Stimulated activated naive CD4-positive, alpha-beta T cell treated with Interleukin-2 at 50 U/mL for 16 hours (primary cell): Measurements from ENCODE around the gene ASTN2.

ENCODE experiments used
- DNase-seq: peaks from one replicate; lab custom pipeline; 2025; lab: John Stamatoyannopoulos, UW

Gene ASTN2

DNA sequence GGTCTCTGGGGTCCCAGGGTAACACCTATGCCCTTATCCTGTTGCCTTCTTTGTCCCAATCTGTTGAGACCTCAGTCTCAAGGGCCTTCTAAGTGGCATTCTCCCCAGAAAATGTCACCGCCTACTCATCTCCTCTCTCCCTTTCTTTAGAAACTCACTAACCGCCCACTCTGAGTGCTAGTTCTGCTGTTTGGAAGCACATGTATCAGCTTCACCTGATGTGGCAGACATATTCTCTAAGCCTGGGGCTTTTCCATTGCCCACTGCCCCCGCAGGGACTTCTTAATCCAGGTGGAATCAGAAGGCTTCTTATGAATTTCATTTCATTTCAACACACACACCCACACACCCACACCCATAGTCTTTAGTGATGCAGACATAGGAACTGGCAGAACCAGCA, 165.1 kb downstream of the ASTN2 start:
- DNase-seq: no peak

DNA sequence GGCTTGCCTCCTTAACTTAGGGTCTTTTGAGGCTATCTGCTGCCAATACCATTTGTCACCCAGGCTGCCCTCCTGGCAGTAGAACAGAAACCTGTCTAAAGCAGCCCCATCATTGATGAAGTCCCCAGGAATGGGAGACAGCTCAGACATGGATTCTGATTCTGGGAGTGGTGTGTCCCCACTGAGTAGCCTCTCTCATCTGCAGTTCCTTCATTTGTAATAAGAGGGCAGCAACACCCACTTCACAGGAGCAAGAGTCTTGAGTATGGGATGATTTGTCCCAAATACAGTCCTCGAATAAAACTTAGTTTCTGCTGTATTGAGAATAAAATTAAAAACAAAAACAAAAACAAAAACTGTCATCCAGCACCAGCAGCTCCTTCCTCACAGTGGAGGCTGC, 167.6 kb downstream of the ASTN2 start:
- no peak for DNase-seq

DNA sequence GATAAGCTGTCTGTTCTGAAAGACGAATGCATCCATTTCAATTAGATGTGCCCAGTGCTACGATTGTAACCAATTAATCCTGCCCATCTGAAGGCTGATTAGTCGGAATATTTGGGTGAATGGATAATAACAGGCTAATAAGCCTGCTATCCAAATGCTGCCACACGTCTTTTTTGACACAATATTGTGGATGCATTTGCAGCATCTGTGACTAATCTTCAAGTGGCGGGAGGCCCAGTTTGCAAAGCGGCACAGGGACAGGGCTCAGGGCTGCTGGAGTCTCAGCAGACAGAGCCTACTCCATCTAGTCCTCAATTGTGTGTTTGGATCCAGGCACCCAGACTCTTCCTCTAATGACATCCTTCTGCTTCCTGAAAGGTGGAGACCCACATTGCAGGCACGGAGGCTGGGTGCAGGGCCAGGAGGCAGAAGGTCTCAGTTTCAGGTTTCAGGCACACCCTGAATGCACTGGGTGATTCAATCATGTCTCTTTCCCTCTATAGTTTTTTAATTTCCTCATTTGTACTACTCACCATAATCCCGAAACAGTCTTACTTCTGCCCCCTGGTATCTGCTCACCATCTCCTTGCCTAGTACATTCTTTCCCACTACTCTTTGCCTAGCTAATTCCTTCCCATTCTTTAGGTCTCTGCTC, 169.6 kb downstream of the ASTN2 start:
- DNase-seq: no peak

DNA sequence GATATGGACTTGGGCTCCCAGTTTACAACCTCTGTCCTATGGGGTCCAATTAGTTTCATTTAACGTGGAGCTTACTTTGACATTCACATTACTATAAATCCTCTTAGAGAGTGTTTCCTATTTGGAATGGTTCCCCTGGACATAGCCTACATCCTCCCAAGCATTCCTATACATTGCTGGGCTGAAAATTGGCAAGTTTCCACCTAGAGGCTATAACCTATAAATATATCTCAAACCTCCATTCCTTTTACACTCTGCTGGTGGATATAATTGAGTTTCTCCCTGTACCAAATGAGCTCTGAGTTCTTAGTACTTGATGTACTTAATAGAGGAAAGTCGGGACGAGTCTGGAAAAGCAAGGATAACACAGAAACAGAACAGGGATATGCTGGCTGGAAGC, 172.8 kb downstream of the ASTN2 start:
- no peak for DNase-seq

- DNase-seq: no peak
These were observed 175.4 kb downstream of the ASTN2 start for GRCh38 chr9:117239428-117239827.

DNA sequence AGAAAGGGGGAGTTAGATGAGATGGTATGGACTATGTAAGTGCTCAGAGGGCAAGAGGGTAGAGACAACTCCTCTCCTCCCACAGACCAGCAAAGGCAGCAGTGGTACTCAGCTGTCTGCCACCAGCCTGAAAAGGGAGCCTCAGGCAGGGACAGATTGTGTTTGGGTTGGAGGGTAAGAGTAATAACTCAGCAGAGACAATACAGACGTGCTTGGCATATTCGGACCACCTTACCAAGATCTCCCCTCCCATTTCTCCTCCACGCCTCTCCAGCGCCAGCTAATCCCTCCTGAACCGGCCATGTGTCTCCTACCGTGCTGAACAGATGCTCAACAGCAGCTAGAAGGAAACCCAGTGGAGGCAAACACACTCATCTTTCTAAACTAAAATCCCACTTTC, 180.8 kb downstream of the ASTN2 start:
- no peak for DNase-seq

GRCh38 chr9:117233016-117233415, 181.8 kb downstream of the ASTN2 start:
- DNase-seq: no peak

DNA sequence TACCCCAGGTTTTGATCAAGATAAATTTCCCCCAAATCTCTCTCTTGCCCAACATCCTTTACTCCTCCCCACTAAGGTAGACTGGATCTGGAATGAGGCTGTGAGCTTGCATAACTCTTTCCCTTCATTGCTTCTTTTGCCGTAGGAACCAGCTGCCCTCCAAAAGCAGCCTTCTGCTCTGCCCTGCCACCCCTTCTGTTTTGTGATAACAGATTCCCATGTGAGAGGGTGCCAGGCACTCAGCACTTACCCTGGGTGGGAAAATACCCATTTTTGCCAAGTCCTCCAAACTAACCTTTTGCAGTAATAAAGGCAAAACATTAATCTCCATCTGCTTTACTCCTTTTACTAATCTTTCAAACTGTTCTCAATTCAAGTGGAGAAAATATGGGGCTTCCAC, 182.6 kb downstream of the ASTN2 start:
- no peak for DNase-seq

DNA sequence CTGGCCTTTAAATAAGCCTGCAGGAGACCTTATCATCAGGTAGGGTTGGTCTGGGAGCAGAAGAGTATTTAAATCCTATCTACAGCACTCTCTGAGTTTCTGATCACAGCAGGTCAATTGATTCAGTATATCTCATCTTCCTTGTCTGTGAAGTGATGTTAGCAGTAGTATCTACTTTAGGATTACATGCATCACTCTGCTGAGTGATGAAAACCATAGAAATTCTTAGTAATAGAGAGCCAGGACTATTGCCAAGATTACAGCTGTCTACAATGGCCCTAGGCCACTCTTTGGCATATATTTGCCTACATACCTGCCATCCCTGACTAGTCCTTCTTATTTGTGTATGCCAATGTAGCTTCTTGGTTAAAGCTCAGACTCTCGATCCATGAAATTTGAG, 183.8 kb downstream of the ASTN2 start:
- no peak for DNase-seq

- no peak for DNase-seq
These were observed 190.2 kb downstream of the ASTN2 start for GRCh38 chr9:117224695-117225094.

GRCh38 chr9:117218951-117219350, 195.9 kb downstream of the ASTN2 start:
- no peak for DNase-seq

GRCh38 chr9:117214416-117214815, 200.4 kb downstream of the ASTN2 start:
- no peak for DNase-seq

GRCh38 chr9:117211280-117211679, 203.6 kb downstream of the ASTN2 start:
- DNase-seq: no peak

DNA sequence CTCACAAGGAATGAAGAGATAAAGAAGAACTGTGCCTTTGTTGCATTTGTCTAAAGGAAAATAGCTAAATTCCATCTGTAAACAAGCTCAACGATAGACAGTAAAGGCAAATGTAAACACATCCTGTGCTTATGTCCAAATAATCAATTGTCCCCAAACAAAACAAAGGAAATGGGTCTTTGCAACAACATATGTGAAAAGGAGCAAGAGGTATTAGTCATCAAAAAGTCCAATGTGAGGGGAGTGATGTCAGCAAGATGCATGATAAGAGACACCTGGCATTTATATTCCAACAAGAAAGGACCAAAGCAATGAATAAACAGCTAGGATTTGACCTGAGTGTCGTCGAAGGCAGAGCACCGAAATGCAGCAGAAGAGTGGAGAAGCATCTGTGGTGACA, 209.1 kb downstream of the ASTN2 start:
- DNase-seq: no peak

DNA sequence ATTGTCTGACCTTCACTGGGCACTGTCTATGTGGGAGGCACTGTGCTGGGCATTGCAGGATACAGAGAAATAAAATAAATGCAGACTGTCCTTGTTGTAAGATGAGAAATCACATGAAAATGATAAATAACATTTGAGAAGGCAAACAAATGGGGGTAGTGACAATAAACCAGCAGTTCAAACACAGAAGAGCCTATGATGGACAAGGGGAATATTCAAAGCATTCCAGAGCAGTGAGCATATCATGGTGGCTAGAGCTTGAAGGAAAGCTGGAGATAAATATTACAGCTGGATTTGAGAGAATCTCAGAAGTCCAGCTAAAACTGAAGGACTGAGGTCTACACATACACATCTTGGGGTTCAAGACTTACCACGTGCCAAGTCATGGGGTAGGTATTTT, 209.9 kb downstream of the ASTN2 start:
- DNase-seq: no peak

- no peak for DNase-seq
These were observed 223.2 kb downstream of the ASTN2 start for GRCh38 chr9:117191504-117192261.

DNA sequence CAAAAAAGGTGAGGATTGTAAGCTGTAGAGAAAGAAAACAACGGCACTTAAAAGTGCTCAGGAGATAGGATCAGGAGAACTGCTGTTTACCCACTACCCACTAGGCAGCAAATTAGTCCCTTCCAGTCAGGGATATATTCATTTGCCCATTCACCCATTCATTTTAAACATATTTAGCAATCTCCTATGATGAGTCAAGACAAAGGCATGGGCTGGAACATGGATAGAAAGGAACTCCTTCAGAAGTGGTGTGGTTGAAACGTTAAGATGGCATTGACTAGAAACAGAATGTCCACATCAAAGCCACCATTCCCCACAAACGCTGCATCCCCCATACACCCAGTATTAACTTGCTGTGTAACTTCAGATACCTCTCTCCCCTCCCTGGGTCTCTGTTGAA, 225.7 kb downstream of the ASTN2 start:
- DNase-seq: no peak

GRCh38 chr9:117188394-117188793, 226.5 kb downstream of the ASTN2 start:
- no peak for DNase-seq

- DNase-seq: no peak
These were observed 227.4 kb downstream of the ASTN2 start for GRCh38 chr9:117187498-117187897.

- no peak for DNase-seq
These were observed 230.7 kb downstream of the ASTN2 start for GRCh38 chr9:117184173-117184572.

DNA sequence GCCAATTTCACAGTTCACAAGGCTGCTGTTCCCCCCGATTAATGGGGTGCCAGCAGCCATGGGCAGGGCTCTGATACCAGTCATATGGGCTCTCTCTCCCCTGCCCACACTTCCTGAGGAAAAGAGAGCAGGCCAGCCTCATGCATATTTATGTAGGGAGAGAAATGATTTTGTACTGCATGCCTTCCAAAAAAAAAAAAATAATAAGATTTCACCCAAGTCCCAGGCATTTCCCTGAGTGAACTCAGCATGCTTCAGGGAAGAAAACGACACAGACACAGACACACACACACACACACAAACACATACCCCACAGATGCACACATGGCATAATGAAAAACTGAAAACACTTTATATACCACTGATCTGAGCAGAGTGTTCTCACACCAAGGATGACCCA, 232.8 kb downstream of the ASTN2 start:
- DNase-seq: no peak

GRCh38 chr9:117180896-117181445, 233.9 kb downstream of the ASTN2 start:
- no peak for DNase-seq

- no peak for DNase-seq
These were observed 236.1 kb downstream of the ASTN2 start for GRCh38 chr9:117178596-117179375.
